HUES48 (cell line): Measurements from ENCODE around the gene CHMP2B.
"Not testable (repeated sequence)": the region's sequence is repeated elsewhere in the genome, so short reads cannot be mapped to it uniquely, and the experiment has no call there.

Experiments used
- H3K27ac ChIP-seq: one replicate; pipeline ENCODE4 v1.7.0; 2013; ENCODE audit warnings: low read depth, low read length, inconsistent platforms
- H3K27me3 ChIP-seq: 2 replicates; pipeline ENCODE4 v1.6.1; 2013; ENCODE audit warnings: mild to moderate bottlenecking, low read length; ENCODE audit not compliant: control insufficient read depth, insufficient read depth
- H3K36me3 ChIP-seq: 2 replicates; pipeline ENCODE4 v1.6.1; 2013; ENCODE audit warnings: low read length; ENCODE audit not compliant: control insufficient read depth, insufficient read depth
- H3K4me1 ChIP-seq: 2 replicates; pipeline ENCODE4 v1.6.1; 2013; ENCODE audit warnings: mild to moderate bottlenecking, low read length; ENCODE audit not compliant: control insufficient read depth, insufficient read depth
- H3K4me3 ChIP-seq: 2 replicates; pipeline ENCODE4 v1.5.1; 2013; ENCODE audit warnings: mild to moderate bottlenecking, low read depth, low read length
- H3K9ac ChIP-seq: 2 replicates; pipeline ENCODE4 v1.6.1; 2013; ENCODE audit warnings: mild to moderate bottlenecking, low read depth, low read length, moderate library complexity
- H3K9me3 ChIP-seq: 2 replicates; pipeline ENCODE4 v1.6.1; 2013; ENCODE audit warnings: low read length; ENCODE audit not compliant: control insufficient read depth, insufficient read depth

CHMP2B gene

DNA sequence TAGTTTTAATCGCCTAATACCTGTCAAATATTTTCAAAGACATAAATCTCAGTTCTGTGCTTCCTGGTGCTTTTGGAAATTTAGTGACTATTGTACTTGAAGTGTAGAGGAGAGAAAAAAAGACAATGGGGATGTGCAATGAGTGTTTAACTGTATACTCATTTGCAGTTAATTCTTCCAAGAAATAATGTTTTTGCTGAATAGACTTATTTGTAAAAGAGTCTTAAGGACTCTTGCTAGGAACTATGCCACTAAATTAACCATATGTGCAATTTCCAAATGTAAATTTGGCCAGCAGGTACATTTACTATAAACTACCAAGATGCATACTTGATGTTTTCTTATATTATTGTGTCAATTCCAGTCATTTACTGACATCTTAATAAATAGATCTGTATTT is 2.0 kb downstream of the CHMP2B start:
- Histone ChIP-seq H3K27me3 (no peaks in the 10 kb centered on the region), H3K9ac (no peak overlapping the region), H3K27ac (no peak overlapping the region), H3K36me3 (no peaks in the 10 kb centered on the region), H3K9me3 (no peaks in the 10 kb centered on the region), H3K4me1 (peaks cover 30% of the 10 kb centered on the region), H3K4me3 (peak overlapping the region; percentile 100; the same call in 1 of the 2 replicates)

GRCh38 chr3:87233805-87234204 is 6.7 kb downstream of the CHMP2B start:
- Histone ChIP-seq H3K4me3 (no peak overlapping the region), H3K9me3 (peaks cover 4% of the 10 kb centered on the region; the same call in 1 of the 2 replicates), H3K27me3 (no peaks in the 10 kb centered on the region), H3K9ac (no peak overlapping the region), H3K4me1 (peaks cover 22% of the 10 kb centered on the region), H3K27ac (no peak overlapping the region), H3K36me3 (peaks cover 16% of the 10 kb centered on the region)

DNA sequence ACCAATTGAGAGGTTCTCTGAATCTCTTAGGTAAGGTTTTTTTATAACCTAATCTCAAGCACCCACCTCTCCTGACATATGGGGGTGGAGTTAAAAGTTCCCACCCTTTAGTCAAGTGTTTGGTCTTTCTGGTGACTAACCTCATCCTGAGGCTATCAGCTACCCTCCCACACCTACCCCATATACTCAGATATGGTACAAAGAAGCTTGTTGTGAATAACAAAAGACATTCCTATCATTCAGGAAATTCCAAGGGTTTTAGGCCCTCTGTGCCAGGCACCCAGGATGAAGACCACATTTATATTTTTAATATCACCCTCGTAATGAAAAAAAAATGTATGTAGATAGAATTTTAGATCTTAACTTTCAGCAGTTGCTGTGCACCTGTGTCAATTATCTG is 9.0 kb downstream of the CHMP2B start:
- peaks cover 16% of the 10 kb centered on the region for H3K4me1 ChIP-seq
- H3K9me3 ChIP-seq: peaks cover 4% of the 10 kb centered on the region; the same call in 1 of the 2 replicates
- no peak overlapping the region for H3K4me3 ChIP-seq
- no peaks in the 10 kb centered on the region for H3K27me3 ChIP-seq
- peaks cover 25% of the 10 kb centered on the region for H3K36me3 ChIP-seq
- no peak overlapping the region for H3K9ac ChIP-seq
- H3K27ac ChIP-seq: no peak overlapping the region

- Histone ChIP-seq H3K36me3 (peaks cover 66% of the 10 kb centered on the region), H3K27ac (no peak overlapping the region), H3K9ac (no peak overlapping the region), H3K27me3 (no peaks in the 10 kb centered on the region), H3K4me1 (no peaks in the 10 kb centered on the region), H3K9me3 (no peaks in the 10 kb centered on the region), H3K4me3 (no peak overlapping the region)
Measured at GRCh38 chr3:87246662-87247429, 19.7 kb downstream of the CHMP2B start.

GRCh38 chr3:87247430-87247773 is 20.3 kb downstream of the CHMP2B start:
- no peaks in the 10 kb centered on the region for H3K4me1 ChIP-seq
- no peaks in the 10 kb centered on the region for H3K27me3 ChIP-seq
- no peak overlapping the region for H3K9ac ChIP-seq
- H3K4me3 ChIP-seq: no peak overlapping the region
- no peak overlapping the region for H3K27ac ChIP-seq
- H3K9me3 ChIP-seq: no peaks in the 10 kb centered on the region
- peaks cover 66% of the 10 kb centered on the region for H3K36me3 ChIP-seq

DNA sequence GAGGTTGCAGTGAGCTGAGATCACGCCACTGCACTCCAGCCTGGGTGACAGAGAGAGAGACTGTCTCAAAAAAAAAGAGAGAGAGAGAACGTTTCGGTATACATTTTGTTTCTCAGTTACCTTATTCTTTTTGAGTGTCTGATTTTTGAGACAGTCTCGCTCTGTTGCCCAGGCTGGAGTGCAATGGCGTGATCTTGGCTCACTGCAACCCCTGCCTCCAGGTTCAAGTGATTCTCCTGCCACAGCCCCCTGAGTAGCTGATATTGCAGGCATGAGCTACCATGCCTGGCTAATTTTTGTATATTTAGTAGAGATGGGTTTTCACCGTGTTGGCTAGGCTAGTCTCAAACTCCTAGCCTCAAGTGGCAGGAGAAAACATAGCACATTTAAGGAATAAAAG is 21.1 kb downstream of the CHMP2B start:
- H3K27ac ChIP-seq, H3K27me3 ChIP-seq, H3K9me3 ChIP-seq, H3K4me1 ChIP-seq, H3K9ac ChIP-seq, H3K4me3 ChIP-seq: not testable (repeated sequence)
- H3K36me3 ChIP-seq: peaks cover 65% of the 10 kb centered on the region

- no peaks in the 10 kb centered on the region for H3K27me3 ChIP-seq
- no peaks in the 10 kb centered on the region for H3K4me1 ChIP-seq
- H3K36me3 ChIP-seq: peaks cover 71% of the 10 kb centered on the region
- no peaks in the 10 kb centered on the region for H3K9me3 ChIP-seq
- no peak overlapping the region for H3K9ac ChIP-seq
- no peak overlapping the region for H3K27ac ChIP-seq
- H3K4me3 ChIP-seq: no peak overlapping the region
Measured at GRCh38 chr3:87248831-87249230, 21.7 kb downstream of the CHMP2B start.

DNA sequence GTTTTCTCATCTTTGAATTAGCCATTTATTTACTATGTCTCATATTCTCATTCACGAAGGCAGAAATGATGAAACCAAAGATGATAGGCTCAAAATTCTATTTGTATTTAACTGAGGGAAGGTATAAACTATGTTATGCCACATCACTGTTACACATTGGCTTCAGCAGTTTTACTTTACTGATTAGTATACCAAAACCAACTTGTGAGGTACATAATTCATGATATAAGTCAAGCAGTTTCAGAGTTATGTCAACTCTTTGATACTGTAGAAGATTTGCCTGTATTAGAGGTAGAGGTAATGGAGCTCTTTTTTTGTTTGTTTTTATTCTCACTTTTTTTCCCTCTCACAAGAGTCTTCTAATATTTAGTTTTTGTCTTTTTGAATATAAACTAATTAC is 22.9 kb downstream of the CHMP2B start:
- Histone ChIP-seq H3K4me1 (no peaks in the 10 kb centered on the region), H3K9me3 (no peaks in the 10 kb centered on the region), H3K27me3 (no peaks in the 10 kb centered on the region), H3K4me3 (no peak overlapping the region), H3K27ac (no peak overlapping the region), H3K36me3 (peaks cover 82% of the 10 kb centered on the region), H3K9ac (no peak overlapping the region)

DNA sequence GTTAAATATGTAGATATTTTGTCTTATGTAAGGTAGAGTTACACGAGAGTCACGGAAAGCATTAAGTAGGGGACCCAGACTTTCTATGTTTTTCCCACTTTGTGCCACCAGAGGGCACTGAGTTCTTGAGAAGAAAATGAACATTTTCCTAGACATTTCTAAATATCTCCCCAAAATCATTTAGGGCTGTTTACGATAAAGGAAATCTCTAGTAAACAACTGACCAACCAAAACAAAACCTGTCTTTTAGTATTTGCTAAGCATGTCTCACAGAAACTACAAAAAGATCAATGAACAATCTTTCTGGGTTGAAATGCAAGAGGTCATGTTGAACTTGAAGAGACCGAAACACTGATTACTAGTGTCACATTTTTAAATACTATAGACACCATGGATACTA is 33.2 kb downstream of the CHMP2B start:
- Histone ChIP-seq H3K9ac (no peak overlapping the region), H3K4me3 (no peak overlapping the region), H3K27ac (no peak overlapping the region)

GRCh38 chr3:87261925-87262324 is 34.8 kb downstream of the CHMP2B start:
- Histone ChIP-seq H3K36me3 (no peaks in the 10 kb centered on the region), H3K27me3 (no peaks in the 10 kb centered on the region), H3K9me3 (no peaks in the 10 kb centered on the region), H3K4me1 (peaks cover 5% of the 10 kb centered on the region), H3K4me3 (no peak overlapping the region), H3K9ac (no peak overlapping the region), H3K27ac (no peak overlapping the region)

More for the DNA sequence above, 33.2 kb downstream of the CHMP2B start:
- Histone ChIP-seq H3K27me3 (no peaks in the 10 kb centered on the region), H3K9me3 (no peaks in the 10 kb centered on the region), H3K36me3 (peaks cover 7% of the 10 kb centered on the region), H3K4me1 (peaks cover 5% of the 10 kb centered on the region)

DNA sequence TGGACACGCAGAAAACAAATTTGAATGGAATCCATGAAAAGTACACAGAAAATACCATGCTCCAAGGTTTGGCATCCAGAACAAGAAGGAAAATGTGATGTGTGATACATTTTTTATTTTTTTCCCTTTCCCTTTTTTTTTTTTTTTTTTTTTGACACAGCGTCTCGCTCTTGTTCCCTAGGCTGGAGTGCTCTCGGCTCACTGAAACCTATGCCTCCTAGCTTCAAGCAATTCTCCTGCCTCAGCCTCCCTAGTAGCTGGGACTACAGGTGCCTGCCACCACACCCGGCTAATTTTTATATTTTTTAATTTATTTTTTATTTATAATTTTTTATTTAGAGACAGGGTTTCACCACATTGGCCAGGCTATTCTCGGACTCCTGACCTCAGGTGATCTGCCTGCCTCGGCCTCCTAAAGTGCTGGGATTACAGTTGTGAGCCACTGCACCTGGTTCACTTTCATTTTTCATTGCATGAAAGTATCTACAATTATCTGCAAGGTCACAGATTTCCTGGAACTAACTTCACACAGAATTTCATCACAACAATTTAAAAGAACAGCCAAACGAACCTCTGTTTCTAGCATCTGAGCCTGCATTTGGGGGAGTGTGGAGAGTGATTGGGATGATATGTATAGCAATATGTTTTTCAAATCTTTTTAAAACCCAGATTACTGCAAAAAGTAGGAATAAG is 41.0 kb downstream of the CHMP2B start:
- Histone ChIP-seq H3K4me1 (no peaks in the 10 kb centered on the region), H3K9ac (no peak overlapping the region), H3K4me3 (no peak overlapping the region), H3K27ac (no peak overlapping the region), H3K36me3 (no peaks in the 10 kb centered on the region), H3K9me3 (no peaks in the 10 kb centered on the region), H3K27me3 (no peaks in the 10 kb centered on the region)
